HS-27A (cell line): ENCODE results near the gene CREB5.

Experiments
- DNase-seq: peaks from one replicate; pipeline ENCODE4 v3.0.0-alpha.2; 2012; ENCODE audit warnings: low read depth, missing footprints

CREB5 gene

GRCh38 chr7:28711114-28711513 is 298.8 kb downstream of the CREB5 start:
- no peak for DNase-seq

GRCh38 chr7:28714459-28715120 is 302.3 kb downstream of the CREB5 start:
- DNase-seq: no peak

GRCh38 chr7:28717445-28718054 is 305.2 kb downstream of the CREB5 start:
- no peak for DNase-seq

- no peak for DNase-seq
Measured at GRCh38 chr7:28718055-28718481, 305.8 kb downstream of the CREB5 start.

- DNase-seq: no peak
Measured at GRCh38 chr7:28718545-28718944, 306.2 kb downstream of the CREB5 start.

GRCh38 chr7:28722684-28723083 is 310.4 kb downstream of the CREB5 start:
- no peak for DNase-seq

GRCh38 chr7:28723336-28723735 is 311.0 kb downstream of the CREB5 start:
- DNase-seq: no peak

- DNase-seq: no peak
Measured at GRCh38 chr7:28724563-28724962, 312.2 kb downstream of the CREB5 start.

GRCh38 chr7:28725045-28725642 is 312.8 kb downstream of the CREB5 start:
- no peak for DNase-seq

- DNase-seq: no peak
Measured at GRCh38 chr7:28725911-28726310, 313.6 kb downstream of the CREB5 start.

- DNase-seq: no peak
Measured at GRCh38 chr7:28726555-28726954, 314.2 kb downstream of the CREB5 start.

GRCh38 chr7:28729281-28729680 is 317.0 kb downstream of the CREB5 start:
- DNase-seq: no peak

- DNase-seq: no peak
Measured at GRCh38 chr7:28729727-28730126, 317.4 kb downstream of the CREB5 start.

GRCh38 chr7:28731092-28731658 is 318.9 kb downstream of the CREB5 start:
- DNase-seq: no peak

- no peak for DNase-seq
Measured at GRCh38 chr7:28732071-28732869, 320.0 kb downstream of the CREB5 start.

GRCh38 chr7:28733035-28733434 is 320.7 kb downstream of the CREB5 start:
- DNase-seq: no peak

- DNase-seq: no peak
Measured at GRCh38 chr7:28738412-28738811, 326.1 kb downstream of the CREB5 start.

GRCh38 chr7:28739128-28739527 is 326.8 kb downstream of the CREB5 start:
- no peak for DNase-seq

- DNase-seq: no peak
Measured at GRCh38 chr7:28739826-28740225, 327.5 kb downstream of the CREB5 start.

GRCh38 chr7:28744951-28745350 is 332.6 kb downstream of the CREB5 start:
- DNase-seq: no peak

GRCh38 chr7:28745351-28745750 is 333.0 kb downstream of the CREB5 start:
- DNase-seq: no peak

- no peak for DNase-seq
Measured at GRCh38 chr7:28747404-28747803, 335.1 kb downstream of the CREB5 start.
